Measurements from ENCODE around the gene CGN.

DNA sequence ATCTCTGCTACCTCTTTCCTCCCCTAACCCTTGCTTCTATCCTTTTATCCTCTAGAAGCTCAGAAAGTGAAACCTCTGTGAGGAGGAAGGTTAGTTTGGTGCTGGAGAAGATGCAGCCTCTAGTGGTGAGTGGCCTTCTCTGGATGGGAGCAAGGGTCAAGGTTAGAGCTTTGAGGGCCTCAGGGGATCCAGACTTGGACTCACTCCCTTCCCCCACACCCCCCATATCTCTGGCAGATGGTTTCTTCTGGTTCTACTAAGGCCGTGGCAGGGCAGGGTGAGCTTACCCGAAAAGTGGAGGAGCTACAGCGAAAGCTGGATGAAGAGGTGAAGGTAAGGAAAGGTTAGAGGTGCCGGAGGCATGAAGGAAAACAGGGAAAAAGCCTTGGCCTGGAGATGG is 9.2 kb downstream of the CGN start:
- TF ChIP-seq CTCF (conservative IDR thresholded peaks at IDR 0.05; ENCODE audit: low read depth in 2 of 2) (0 out of 4 replicates have a peak, but pooled peaks have one; percentile 9 to 11), EZH2phosphoT487 (IDR thresholded peaks at IDR 0.05; ENCODE audit: unreplicated experiment) (no peak), POLR2AphosphoS5 (IDR thresholded peaks at IDR 0.05; ENCODE audit: low read depth) (no peak), EZH2 (IDR thresholded peaks at IDR 0.05; ENCODE audit: low read depth, unreplicated experiment) (no peak), JUNB (IDR thresholded peaks at IDR 0.05; ENCODE audit: unreplicated experiment) (no peak), ETS1 (IDR thresholded peaks at IDR 0.05) (no peak), ZNF114 (CRISPR knock-in tag; IDR thresholded peaks at IDR 0.05) (no peak), CREB1 (CRISPR knock-in tag; IDR thresholded peaks at IDR 0.05; ENCODE audit: low read depth) (no peak), ZNF331 (CRISPR knock-in tag; IDR thresholded peaks at IDR 0.05; ENCODE audit: low read depth) (no peak), NANOG (IDR thresholded peaks at IDR 0.05; ENCODE audit: borderline replicate concordance) (no peak), STAT1 (IDR thresholded peaks at IDR 0.05; ENCODE audit: unreplicated experiment) (no peak)
- TF ChIP-seq, protein P1, sequence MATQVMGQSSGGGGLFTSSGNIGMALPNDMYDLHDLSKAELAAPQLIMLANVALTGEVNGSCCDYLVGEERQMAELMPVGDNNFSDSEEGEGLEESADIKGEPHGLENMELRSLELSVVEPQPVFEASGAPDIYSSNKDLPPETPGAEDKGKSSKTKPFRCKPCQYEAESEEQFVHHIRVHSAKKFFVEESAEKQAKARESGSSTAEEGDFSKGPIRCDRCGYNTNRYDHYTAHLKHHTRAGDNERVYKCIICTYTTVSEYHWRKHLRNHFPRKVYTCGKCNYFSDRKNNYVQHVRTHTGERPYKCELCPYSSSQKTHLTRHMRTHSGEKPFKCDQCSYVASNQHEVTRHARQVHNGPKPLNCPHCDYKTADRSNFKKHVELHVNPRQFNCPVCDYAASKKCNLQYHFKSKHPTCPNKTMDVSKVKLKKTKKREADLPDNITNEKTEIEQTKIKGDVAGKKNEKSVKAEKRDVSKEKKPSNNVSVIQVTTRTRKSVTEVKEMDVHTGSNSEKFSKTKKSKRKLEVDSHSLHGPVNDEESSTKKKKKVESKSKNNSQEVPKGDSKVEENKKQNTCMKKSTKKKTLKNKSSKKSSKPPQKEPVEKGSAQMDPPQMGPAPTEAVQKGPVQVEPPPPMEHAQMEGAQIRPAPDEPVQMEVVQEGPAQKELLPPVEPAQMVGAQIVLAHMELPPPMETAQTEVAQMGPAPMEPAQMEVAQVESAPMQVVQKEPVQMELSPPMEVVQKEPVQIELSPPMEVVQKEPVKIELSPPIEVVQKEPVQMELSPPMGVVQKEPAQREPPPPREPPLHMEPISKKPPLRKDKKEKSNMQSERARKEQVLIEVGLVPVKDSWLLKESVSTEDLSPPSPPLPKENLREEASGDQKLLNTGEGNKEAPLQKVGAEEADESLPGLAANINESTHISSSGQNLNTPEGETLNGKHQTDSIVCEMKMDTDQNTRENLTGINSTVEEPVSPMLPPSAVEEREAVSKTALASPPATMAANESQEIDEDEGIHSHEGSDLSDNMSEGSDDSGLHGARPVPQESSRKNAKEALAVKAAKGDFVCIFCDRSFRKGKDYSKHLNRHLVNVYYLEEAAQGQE (IDR thresholded peaks at IDR 0.05; ENCODE audit: unreplicated experiment): no peak
- TF ChIP-seq, protein P2, sequence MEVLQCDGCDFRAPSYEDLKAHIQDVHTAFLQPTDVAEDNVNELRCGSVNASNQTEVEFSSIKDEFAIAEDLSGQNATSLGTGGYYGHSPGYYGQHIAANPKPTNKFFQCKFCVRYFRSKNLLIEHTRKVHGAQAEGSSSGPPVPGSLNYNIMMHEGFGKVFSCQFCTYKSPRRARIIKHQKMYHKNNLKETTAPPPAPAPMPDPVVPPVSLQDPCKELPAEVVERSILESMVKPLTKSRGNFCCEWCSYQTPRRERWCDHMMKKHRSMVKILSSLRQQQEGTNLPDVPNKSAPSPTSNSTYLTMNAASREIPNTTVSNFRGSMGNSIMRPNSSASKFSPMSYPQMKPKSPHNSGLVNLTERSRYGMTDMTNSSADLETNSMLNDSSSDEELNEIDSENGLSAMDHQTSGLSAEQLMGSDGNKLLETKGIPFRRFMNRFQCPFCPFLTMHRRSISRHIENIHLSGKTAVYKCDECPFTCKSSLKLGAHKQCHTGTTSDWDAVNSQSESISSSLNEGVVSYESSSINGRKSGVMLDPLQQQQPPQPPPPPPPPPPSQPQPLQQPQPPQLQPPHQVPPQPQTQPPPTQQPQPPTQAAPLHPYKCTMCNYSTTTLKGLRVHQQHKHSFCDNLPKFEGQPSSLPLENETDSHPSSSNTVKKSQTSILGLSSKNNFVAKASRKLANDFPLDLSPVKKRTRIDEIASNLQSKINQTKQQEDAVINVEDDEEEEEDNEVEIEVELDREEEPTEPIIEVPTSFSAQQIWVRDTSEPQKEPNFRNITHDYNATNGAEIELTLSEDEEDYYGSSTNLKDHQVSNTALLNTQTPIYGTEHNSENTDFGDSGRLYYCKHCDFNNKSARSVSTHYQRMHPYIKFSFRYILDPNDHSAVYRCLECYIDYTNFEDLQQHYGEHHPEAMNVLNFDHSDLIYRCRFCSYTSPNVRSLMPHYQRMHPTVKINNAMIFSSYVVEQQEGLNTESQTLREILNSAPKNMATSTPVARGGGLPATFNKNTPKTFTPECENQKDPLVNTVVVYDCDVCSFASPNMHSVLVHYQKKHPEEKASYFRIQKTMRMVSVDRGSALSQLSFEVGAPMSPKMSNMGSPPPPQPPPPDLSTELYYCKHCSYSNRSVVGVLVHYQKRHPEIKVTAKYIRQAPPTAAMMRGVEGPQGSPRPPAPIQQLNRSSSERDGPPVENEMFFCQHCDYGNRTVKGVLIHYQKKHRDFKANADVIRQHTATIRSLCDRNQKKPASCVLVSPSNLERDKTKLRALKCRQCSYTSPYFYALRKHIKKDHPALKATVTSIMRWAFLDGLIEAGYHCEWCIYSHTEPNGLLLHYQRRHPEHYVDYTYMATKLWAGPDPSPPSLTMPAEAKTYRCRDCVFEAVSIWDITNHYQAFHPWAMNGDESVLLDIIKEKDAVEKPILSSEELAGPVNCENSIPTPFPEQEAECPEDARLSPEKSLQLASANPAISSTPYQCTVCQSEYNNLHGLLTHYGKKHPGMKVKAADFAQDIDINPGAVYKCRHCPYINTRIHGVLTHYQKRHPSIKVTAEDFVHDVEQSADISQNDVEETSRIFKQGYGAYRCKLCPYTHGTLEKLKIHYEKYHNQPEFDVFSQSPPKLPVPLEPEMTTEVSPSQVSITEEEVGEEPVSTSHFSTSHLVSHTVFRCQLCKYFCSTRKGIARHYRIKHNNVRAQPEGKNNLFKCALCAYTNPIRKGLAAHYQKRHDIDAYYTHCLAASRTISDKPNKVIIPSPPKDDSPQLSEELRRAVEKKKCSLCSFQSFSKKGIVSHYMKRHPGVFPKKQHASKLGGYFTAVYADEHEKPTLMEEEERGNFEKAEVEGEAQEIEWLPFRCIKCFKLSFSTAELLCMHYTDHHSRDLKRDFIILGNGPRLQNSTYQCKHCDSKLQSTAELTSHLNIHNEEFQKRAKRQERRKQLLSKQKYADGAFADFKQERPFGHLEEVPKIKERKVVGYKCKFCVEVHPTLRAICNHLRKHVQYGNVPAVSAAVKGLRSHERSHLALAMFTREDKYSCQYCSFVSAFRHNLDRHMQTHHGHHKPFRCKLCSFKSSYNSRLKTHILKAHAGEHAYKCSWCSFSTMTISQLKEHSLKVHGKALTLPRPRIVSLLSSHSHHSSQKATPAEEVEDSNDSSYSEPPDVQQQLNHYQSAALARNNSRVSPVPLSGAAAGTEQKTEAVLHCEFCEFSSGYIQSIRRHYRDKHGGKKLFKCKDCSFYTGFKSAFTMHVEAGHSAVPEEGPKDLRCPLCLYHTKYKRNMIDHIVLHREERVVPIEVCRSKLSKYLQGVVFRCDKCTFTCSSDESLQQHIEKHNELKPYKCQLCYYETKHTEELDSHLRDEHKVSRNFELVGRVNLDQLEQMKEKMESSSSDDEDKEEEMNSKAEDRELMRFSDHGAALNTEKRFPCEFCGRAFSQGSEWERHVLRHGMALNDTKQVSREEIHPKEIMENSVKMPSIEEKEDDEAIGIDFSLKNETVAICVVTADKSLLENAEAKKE (CRISPR knock-in tag; IDR thresholded peaks at IDR 0.05): no peak

Data from GM23338 (cell line).